ENCODE measurements around the gene SPTBN4.

SPTBN4 gene

DNA sequence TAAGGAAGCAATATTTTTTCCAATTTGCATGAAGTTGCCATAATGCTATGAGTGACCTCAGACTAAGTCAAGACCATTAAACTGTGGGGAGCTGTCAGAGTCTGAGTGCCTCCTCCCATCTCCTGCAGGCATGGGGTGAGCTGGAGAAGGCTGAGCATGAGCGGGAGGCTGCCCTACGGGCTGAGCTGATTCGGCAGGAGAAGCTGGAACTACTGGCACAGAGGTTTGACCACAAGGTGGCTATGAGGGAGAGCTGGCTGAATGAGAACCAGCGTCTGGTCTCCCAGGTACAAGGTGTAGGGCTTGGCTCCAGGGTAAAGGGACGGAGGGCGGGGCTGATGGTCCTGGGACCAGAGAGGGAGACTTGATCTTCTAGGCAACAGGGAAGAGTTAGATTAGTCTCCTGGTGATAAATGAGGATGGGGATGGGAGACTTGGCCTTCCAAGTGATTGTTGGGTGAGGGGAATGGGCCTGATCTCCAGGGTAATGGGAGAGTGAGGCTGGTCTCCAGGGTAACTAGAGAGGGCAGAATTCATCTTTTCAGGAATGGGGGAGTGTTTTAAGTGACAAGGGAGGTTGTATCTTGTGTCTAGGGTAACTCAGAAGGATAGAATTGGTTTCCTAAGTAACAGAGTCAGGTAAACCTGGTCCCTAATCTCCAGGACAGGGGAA lies 36.0 kb downstream of the SPTBN4 start:
- no peak overlapping the region for H3K4me3 ChIP-seq (ENCODE audit: low read depth, low read length)
- TF ChIP-seq, protein P1, sequence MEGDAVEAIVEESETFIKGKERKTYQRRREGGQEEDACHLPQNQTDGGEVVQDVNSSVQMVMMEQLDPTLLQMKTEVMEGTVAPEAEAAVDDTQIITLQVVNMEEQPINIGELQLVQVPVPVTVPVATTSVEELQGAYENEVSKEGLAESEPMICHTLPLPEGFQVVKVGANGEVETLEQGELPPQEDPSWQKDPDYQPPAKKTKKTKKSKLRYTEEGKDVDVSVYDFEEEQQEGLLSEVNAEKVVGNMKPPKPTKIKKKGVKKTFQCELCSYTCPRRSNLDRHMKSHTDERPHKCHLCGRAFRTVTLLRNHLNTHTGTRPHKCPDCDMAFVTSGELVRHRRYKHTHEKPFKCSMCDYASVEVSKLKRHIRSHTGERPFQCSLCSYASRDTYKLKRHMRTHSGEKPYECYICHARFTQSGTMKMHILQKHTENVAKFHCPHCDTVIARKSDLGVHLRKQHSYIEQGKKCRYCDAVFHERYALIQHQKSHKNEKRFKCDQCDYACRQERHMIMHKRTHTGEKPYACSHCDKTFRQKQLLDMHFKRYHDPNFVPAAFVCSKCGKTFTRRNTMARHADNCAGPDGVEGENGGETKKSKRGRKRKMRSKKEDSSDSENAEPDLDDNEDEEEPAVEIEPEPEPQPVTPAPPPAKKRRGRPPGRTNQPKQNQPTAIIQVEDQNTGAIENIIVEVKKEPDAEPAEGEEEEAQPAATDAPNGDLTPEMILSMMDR (IDR thresholded peaks at IDR 0.05; ENCODE audit: low read depth, low read length, missing control alignments) = no peak
- in situ Hi-C loops (cut with HindIII; ENCODE audit: low sequenced_read_pairs) = no loop called here
- DNase-seq (ENCODE audit: low read depth) = no peak

DNA sequence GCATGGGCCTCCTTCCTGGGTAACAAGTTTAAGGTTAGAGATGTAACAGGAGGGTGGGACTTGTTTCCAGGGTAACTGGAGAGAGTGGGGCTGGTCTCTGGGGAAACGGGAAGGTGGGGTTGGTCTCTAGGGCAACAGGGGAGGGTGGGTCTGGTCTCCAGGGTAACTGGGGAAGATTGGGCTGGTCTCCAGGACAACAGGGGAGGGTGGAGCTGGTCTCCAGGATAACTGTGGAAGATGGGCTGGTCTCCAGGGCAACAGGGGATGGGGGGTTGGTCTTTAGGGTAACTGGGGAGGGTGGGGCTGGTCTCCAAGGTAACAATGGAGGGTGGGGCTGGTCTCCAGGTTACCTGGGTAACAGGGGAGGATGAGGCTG lies 36.5 kb downstream of the SPTBN4 start:
- TF ChIP-seq, protein P1 (IDR thresholded peaks at IDR 0.05; ENCODE audit: low read depth, low read length, missing control alignments) = no peak
- in situ Hi-C loops (cut with HindIII; ENCODE audit: low sequenced_read_pairs) = no loop called here
- H3K4me3 ChIP-seq (ENCODE audit: low read depth, low read length) = no peak overlapping the region
- DNase-seq (ENCODE audit: low read depth) = no peak

GRCh38 chr19:40506099-40506498 lies 39.3 kb downstream of the SPTBN4 start:
- TF ChIP-seq, protein P1 (IDR thresholded peaks at IDR 0.05; ENCODE audit: low read depth, low read length, missing control alignments) = no peak
- no peak overlapping the region for H3K4me3 ChIP-seq (ENCODE audit: low read depth, low read length)
- no peak for DNase-seq (ENCODE audit: low read depth)
- in situ Hi-C loops (cut with HindIII; ENCODE audit: low sequenced_read_pairs) = no loop called here

- no peak overlapping the region for H3K4me3 ChIP-seq (ENCODE audit: low read depth, low read length)
- in situ Hi-C loops (cut with HindIII; ENCODE audit: low sequenced_read_pairs) = no loop called here
- no peak for DNase-seq (ENCODE audit: low read depth)
- TF ChIP-seq, protein P1 (IDR thresholded peaks at IDR 0.05; ENCODE audit: low read depth, low read length, missing control alignments) = no peak
Measured at GRCh38 chr19:40507892-40508291, 41.1 kb downstream of the SPTBN4 start.

- no peak overlapping the region for H3K4me3 ChIP-seq (ENCODE audit: low read depth, low read length)
- TF ChIP-seq, protein P1 (IDR thresholded peaks at IDR 0.05; ENCODE audit: low read depth, low read length, missing control alignments) = no peak
- no peak for DNase-seq (ENCODE audit: low read depth)
- in situ Hi-C loops (cut with HindIII; ENCODE audit: low sequenced_read_pairs) = no loop called here
Measured at GRCh38 chr19:40508739-40509260, 42.0 kb downstream of the SPTBN4 start.

GRCh38 chr19:40510526-40511115 lies 43.8 kb downstream of the SPTBN4 start:
- in situ Hi-C loops (cut with HindIII; ENCODE audit: low sequenced_read_pairs) = no loop called here
- no peak for DNase-seq (ENCODE audit: low read depth)
- TF ChIP-seq, protein P1 (IDR thresholded peaks at IDR 0.05; ENCODE audit: low read depth, low read length, missing control alignments) = no peak
- no peak overlapping the region for H3K4me3 ChIP-seq (ENCODE audit: low read depth, low read length)

All from astrocyte of the cerebellum (primary cell).